IMR-90 (cell line): Measurements from ENCODE around the gene CEMP1. TPM values are rescaled to one million over a fixed set of nuclear protein-coding genes. Genes with fewer than 3 reads are reported as not detected.
A peak's percentile ranks its signal among the peaks of the same experiment; 100 is the strongest.

Experiments
- ATAC-seq: fragments of 200-7000 bp; cut with Tn5 transposase; 2 replicates; pipeline ENCODE4 v1.9.1; 2020; ENCODE audit warnings: low read depth, mild to moderate bottlenecking, moderate library complexity
- BruUV-seq: library from RNA; stranded (reverse); fragments of 400-500 nt; replicated peaks from 2 replicates; lab custom pipeline; 2021; lab: Mats Ljungman, UMichigan
- CTCF ChIA-PET: fragments of 300-600 bp; formaldehyde crosslinking; extraction: SDS; loops from one replicate; lab custom pipeline; 2021; ENCODE audit warnings: antibody characterized with exemption; lab: Yijun Ruan, JAX
- POLR2A ChIA-PET: fragments of 300-600 bp; sonication (Branson Sonifier 250); formaldehyde crosslinking; loops from one replicate; lab custom pipeline; 2022; ENCODE audit warnings: antibody characterized with exemption; ENCODE audit not compliant: unreplicated experiment; lab: Charles Lee
- DNase-seq: peaks from one replicate; pipeline ENCODE4 v3.0.0; 2013
- H2AFZ ChIP-seq: replicated peaks from 2 replicates; pipeline ENCODE3; 2013; ENCODE audit warnings: low read length, mild to moderate bottlenecking; ENCODE audit not compliant: poor library complexity
- H2AK5ac ChIP-seq: 2 replicates; pipeline ENCODE4 v1.6.1; 2013; ENCODE audit warnings: low read depth, low read length, inconsistent platforms
- H2AK9ac ChIP-seq: replicated peaks from 2 replicates; pipeline ENCODE3; 2013; ENCODE audit warnings: mild to moderate bottlenecking, low read depth, low read length, moderate library complexity; ENCODE audit not compliant: poor library complexity
- H2BK120ac ChIP-seq: 2 replicates; pipeline ENCODE4 v1.6.1; 2013; ENCODE audit warnings: low read depth, low read length, inconsistent platforms
- H2BK15ac ChIP-seq: 3 replicates; pipeline ENCODE4 v1.6.1; 2013; ENCODE audit warnings: low read depth, low read length, inconsistent platforms
- H2BK20ac ChIP-seq: 2 replicates; pipeline ENCODE4 v1.6.1; 2013; ENCODE audit warnings: low read depth, mild to moderate bottlenecking, inconsistent platforms, low read length, moderate library complexity
- H2BK5ac ChIP-seq: 2 replicates; pipeline ENCODE4 v1.6.1; 2013; ENCODE audit warnings: mild to moderate bottlenecking, low read depth, low read length, inconsistent platforms; ENCODE audit not compliant: poor library complexity, severe bottlenecking
- H3K14ac ChIP-seq: replicated peaks from 2 replicates; pipeline ENCODE4 v1.6.1; 2013; ENCODE audit warnings: low read depth, low read length, inconsistent platforms
- H3K18ac ChIP-seq: 2 replicates; pipeline ENCODE4 v1.6.1; 2013; ENCODE audit warnings: low read depth, low read length, control low read depth
- H3K23ac ChIP-seq: 2 replicates; pipeline ENCODE4 v1.6.1; 2013; ENCODE audit warnings: low read depth, low read length, inconsistent platforms
- H3K27ac ChIP-seq: 2 replicates; pipeline ENCODE4 v1.5.1; 2013; ENCODE audit warnings: mild to moderate bottlenecking, control low read depth, low read length; ENCODE audit not compliant: insufficient read depth
- H3K27me3 ChIP-seq: 2 replicates; pipeline ENCODE4 v1.6.1; 2013; ENCODE audit warnings: low read length; ENCODE audit not compliant: control insufficient read depth, insufficient read depth
- H3K36me3 ChIP-seq: 2 replicates; pipeline ENCODE4 v1.6.1; 2013; ENCODE audit warnings: low read length, mixed read lengths; ENCODE audit not compliant: control insufficient read depth, insufficient read depth
- H3K4ac ChIP-seq: 2 replicates; pipeline ENCODE4 v1.6.1; 2013; ENCODE audit warnings: low read depth, low read length, inconsistent platforms
- H3K4me1 ChIP-seq: 2 replicates; pipeline ENCODE4 v1.6.1; 2013; ENCODE audit warnings: low read length, mixed read lengths; ENCODE audit not compliant: control insufficient read depth, insufficient read depth
- H3K4me2 ChIP-seq: 2 replicates; pipeline ENCODE4 v1.6.1; 2013; ENCODE audit warnings: low read depth, mild to moderate bottlenecking, control low read depth, low read length, moderate library complexity
- H3K4me3 ChIP-seq: 2 replicates; pipeline ENCODE4 v1.5.1; 2013; ENCODE audit warnings: low read depth, mild to moderate bottlenecking, control low read depth, low read length, moderate library complexity; ENCODE audit not compliant: insufficient read depth
- H3K56ac ChIP-seq: 2 replicates; pipeline ENCODE4 v1.6.1; 2013; ENCODE audit warnings: low read length, inconsistent platforms; ENCODE audit not compliant: insufficient read depth; ENCODE audit errors: extremely low read depth
- H3K79me1 ChIP-seq, 2 experiments: 2 replicates each; pipeline ENCODE4 v1.6.1; 2013; ENCODE audit warnings: low read length in 2 of 2, inconsistent platforms in 1 of 2, low read depth in 1 of 2
- H3K9ac ChIP-seq: 2 replicates; pipeline ENCODE4 v1.6.1; 2013; ENCODE audit warnings: low read depth, low read length, control low read depth
- H3K9me1 ChIP-seq: 2 replicates; pipeline ENCODE4 v1.6.1; 2013; ENCODE audit warnings: low read length, inconsistent platforms; ENCODE audit not compliant: insufficient read depth
- H3K9me3 ChIP-seq: 2 replicates; pipeline ENCODE4 v1.6.1; 2013; ENCODE audit warnings: low read length; ENCODE audit not compliant: control insufficient read depth, insufficient read depth
- H4K20me1 ChIP-seq: 2 replicates; pipeline ENCODE4 v1.6.1; 2013; ENCODE audit warnings: low read length, inconsistent platforms; ENCODE audit not compliant: insufficient read depth
- H4K5ac ChIP-seq: 2 replicates; pipeline ENCODE4 v1.6.1; 2013; ENCODE audit warnings: mild to moderate bottlenecking, low read depth, low read length, control low read depth
- H4K8ac ChIP-seq, 2 experiments: 2 replicates each; pipeline ENCODE4 v1.6.1; 2013; ENCODE audit warnings: low read depth in 2 of 2, low read length in 2 of 2, control low read depth in 1 of 2, inconsistent platforms in 1 of 2
- H4K91ac ChIP-seq: 2 replicates; pipeline ENCODE4 v1.6.1; 2013; ENCODE audit warnings: low read depth, low read length, inconsistent platforms; ENCODE audit not compliant: insufficient read depth
- BHLHE40 ChIP-seq: fragments of 150-350 bp; IDR thresholded peaks from 2 replicates; pipeline ENCODE4 v1.6.1; 2016; ENCODE audit warnings: mild to moderate bottlenecking, low read depth, low read length
- CEBPB ChIP-seq: IDR thresholded peaks from 2 replicates; pipeline ENCODE4 v1.6.1; 2012; ENCODE audit warnings: low read depth, low read length, improper control_type of control experiment
- CHD1 ChIP-seq: IDR thresholded peaks from 2 replicates; pipeline ENCODE4 v1.6.1; 2012; ENCODE audit warnings: low read depth, low read length, improper control_type of control experiment
- FOS ChIP-seq: fragments of 150-350 bp; IDR thresholded peaks from 2 replicates; pipeline ENCODE4 v1.6.1; 2016; ENCODE audit warnings: low read depth, low read length
- MAFK ChIP-seq: IDR thresholded peaks from 2 replicates; pipeline ENCODE4 v1.6.1; 2012; ENCODE audit warnings: low read depth, low read length, improper control_type of control experiment
- MAZ ChIP-seq: IDR thresholded peaks from 2 replicates; pipeline ENCODE4 v1.6.1; 2012; ENCODE audit warnings: low read depth, mild to moderate bottlenecking, low read length, improper control_type of control experiment, moderate library complexity, borderline replicate concordance
- MXI1 ChIP-seq: IDR thresholded peaks from 2 replicates; pipeline ENCODE4 v1.6.1; 2012; ENCODE audit warnings: low read depth, mild to moderate bottlenecking, low read length, moderate library complexity, borderline replicate concordance
- NFE2L2 ChIP-seq: fragments of 150-350 bp; IDR thresholded peaks from 2 replicates; pipeline ENCODE4 v1.6.1; 2016; ENCODE audit warnings: low read depth, mild to moderate bottlenecking, low read length
- POLR2A ChIP-seq: IDR thresholded peaks from 2 replicates; pipeline ENCODE4 v1.6.1; 2012; ENCODE audit warnings: mild to moderate bottlenecking, low read depth, low read length
- RAD21 ChIP-seq: IDR thresholded peaks from 2 replicates; pipeline ENCODE4 v1.6.1; 2012; ENCODE audit warnings: low read length, improper control_type of control experiment
- RCOR1 ChIP-seq: IDR thresholded peaks from 2 replicates; pipeline ENCODE4 v1.6.1; 2012; ENCODE audit warnings: mild to moderate bottlenecking, low read length, improper control_type of control experiment; ENCODE audit not compliant: insufficient replicate concordance
- RFX5 ChIP-seq: IDR thresholded peaks from 2 replicates; pipeline ENCODE4 v1.8.0; 2012; ENCODE audit warnings: low read depth, mild to moderate bottlenecking, low read length, moderate library complexity
- SMC3 ChIP-seq: fragments of 150-350 bp; IDR thresholded peaks from 2 replicates; pipeline ENCODE4 v1.6.1; 2016; ENCODE audit warnings: low read depth, mild to moderate bottlenecking, antibody characterized with exemption, low read length, moderate library complexity
- WGBS, 2 experiments: methylation state at CpG; one replicate each; pipeline versions ENCODE4 v1.1.5 to v1.1.7; 2013; ENCODE audit warnings: missing lambda C conversion rate in 2 of 2; ENCODE audit not compliant: insufficient read length in 1 of 2; ENCODE audit errors: extremely low coverage in 2 of 2; 5-methylcytosine and 5-hydroxymethylcytosine counted together
- dilution Hi-C: fragments of 300-500 bp; cut with HindIII; formaldehyde crosslinking; loops from one replicate; pipeline ENCODE4 v1.14.3; 2018; ENCODE audit warnings: low sequenced_read_pairs; ENCODE audit not compliant: unreplicated experiment
- in situ Hi-C: fragments of 300-500 bp; cut with MboI; formaldehyde crosslinking; loops from 3 replicates; pipeline ENCODE4 v1.14.3; 2019; ENCODE audit warnings: low sequenced_read_pairs, inconsistent platforms, mixed read lengths
- intact Hi-C: fragments of 100-400 bp; cut with micrococcal nuclease; formaldehyde crosslinking; loops from 2 replicates; pipeline ENCODE4 v1.10.0; 2022
- polyA plus RNA-seq, 3 experiments: library from polyadenylated mRNA; depleted of rRNA; stranded (reverse); fragments of >200 nt; gene quantifications; 2 replicates each; pipeline ENCODE4 v1.2.3, GENCODE V29; 2012; ENCODE audit warnings: low replicate concordance in 1 of 3
- total RNA-seq: library from RNA; depleted of rRNA; stranded (reverse); fragments of >200 nt; gene quantifications from 2 replicates; pipeline ENCODE4 v1.2.3, GENCODE V29; 2012
- TF ChIP-seq, protein P1 (sequence below): conservative IDR thresholded peaks from 2 replicates; pipeline ENCODE4 v1.5.1; 2012; ENCODE audit warnings: mild to moderate bottlenecking, low read depth, low read length, improper control_type of control experiment
- TF ChIP-seq, protein P2 (sequence below): fragments of 150-350 bp; IDR thresholded peaks from 2 replicates; pipeline ENCODE4 v1.6.1; 2016; ENCODE audit warnings: low read depth, mild to moderate bottlenecking, low read length, moderate library complexity, borderline replicate concordance
- TF ChIP-seq, protein P3 (sequence below): fragments of 150-350 bp; IDR thresholded peaks from 2 replicates; pipeline ENCODE4 v1.6.1; 2017; ENCODE audit warnings: mild to moderate bottlenecking, antibody characterized with exemption, low read length, low read depth

Gene CEMP1
- total and polyA plus RNA-seq, 2 of the 4 experiments (the other 2 are of a cell fraction): not detected

DNA sequence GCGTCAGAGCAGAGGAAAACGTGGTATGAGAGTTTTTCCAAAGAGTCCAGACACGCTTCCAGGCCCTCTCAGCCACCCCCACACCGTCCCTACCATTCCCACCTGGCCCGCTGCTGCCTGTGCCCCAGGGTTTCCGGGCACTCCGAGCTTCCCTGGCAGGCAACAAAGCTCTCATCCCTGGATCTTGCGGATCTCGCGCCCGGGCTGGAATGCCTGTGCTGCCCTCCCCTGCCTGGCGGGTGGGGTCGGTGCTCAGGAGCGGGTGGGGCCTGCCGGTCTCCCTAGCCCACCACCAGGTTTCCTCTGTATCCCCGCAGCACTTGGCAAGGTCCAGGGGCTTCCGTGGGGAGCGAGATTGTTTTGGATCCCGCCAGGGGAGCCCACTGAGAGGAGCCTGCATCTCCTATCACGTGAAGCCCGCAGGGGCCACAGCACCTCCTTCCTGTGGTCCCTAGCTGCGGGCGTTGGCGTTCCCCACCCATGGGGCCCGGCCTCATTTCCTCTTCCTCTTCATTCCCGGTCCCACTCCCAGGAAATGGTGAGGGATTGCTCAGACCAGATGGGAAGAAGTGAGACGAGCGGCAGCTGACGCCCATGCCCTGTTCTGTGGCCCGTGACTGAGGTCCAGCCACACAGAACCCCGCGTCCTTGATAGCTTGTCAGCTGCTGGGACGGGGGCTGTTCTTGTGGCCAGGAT, 45.2 kb downstream of the CEMP1 start:
- H4K20me1 ChIP-seq: peaks cover 21% of the 10 kb centered on the region
- dilution Hi-C loops: no loop called here
- in situ Hi-C loops: no loop called here

More for the DNA sequence above, 45.2 kb downstream of the CEMP1 start:
- H3K9me3 ChIP-seq: no peaks in the 10 kb centered on the region
- H3K14ac ChIP-seq: no peak overlapping the region
- DNase-seq (no peak), ATAC-seq (no peak)
- intact Hi-C loops: no loop called here
- H2BK15ac ChIP-seq: no peak overlapping the region
- no peak overlapping the region for H3K9ac ChIP-seq
- no peak overlapping the region for H4K5ac ChIP-seq
- TF ChIP-seq RCOR1 (no peak), BHLHE40 (no peak), FOS (no peak), MXI1 (no peak), RFX5 (no peak), MAFK (no peak), CEBPB (no peak), SMC3 (no peak), CHD1 (no peak), RAD21 (no peak), NFE2L2 (no peak), MAZ (no peak), POLR2A (no peak)
- TF ChIP-seq, protein P1, sequence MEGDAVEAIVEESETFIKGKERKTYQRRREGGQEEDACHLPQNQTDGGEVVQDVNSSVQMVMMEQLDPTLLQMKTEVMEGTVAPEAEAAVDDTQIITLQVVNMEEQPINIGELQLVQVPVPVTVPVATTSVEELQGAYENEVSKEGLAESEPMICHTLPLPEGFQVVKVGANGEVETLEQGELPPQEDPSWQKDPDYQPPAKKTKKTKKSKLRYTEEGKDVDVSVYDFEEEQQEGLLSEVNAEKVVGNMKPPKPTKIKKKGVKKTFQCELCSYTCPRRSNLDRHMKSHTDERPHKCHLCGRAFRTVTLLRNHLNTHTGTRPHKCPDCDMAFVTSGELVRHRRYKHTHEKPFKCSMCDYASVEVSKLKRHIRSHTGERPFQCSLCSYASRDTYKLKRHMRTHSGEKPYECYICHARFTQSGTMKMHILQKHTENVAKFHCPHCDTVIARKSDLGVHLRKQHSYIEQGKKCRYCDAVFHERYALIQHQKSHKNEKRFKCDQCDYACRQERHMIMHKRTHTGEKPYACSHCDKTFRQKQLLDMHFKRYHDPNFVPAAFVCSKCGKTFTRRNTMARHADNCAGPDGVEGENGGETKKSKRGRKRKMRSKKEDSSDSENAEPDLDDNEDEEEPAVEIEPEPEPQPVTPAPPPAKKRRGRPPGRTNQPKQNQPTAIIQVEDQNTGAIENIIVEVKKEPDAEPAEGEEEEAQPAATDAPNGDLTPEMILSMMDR: no peak
- TF ChIP-seq, protein P2, sequence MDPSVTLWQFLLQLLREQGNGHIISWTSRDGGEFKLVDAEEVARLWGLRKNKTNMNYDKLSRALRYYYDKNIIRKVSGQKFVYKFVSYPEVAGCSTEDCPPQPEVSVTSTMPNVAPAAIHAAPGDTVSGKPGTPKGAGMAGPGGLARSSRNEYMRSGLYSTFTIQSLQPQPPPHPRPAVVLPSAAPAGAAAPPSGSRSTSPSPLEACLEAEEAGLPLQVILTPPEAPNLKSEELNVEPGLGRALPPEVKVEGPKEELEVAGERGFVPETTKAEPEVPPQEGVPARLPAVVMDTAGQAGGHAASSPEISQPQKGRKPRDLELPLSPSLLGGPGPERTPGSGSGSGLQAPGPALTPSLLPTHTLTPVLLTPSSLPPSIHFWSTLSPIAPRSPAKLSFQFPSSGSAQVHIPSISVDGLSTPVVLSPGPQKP: no peak
- TF ChIP-seq, protein P3, sequence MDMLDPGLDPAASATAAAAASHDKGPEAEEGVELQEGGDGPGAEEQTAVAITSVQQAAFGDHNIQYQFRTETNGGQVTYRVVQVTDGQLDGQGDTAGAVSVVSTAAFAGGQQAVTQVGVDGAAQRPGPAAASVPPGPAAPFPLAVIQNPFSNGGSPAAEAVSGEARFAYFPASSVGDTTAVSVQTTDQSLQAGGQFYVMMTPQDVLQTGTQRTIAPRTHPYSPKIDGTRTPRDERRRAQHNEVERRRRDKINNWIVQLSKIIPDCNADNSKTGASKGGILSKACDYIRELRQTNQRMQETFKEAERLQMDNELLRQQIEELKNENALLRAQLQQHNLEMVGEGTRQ: no peak
- no peak overlapping the region for H2AK5ac ChIP-seq
- no peak overlapping the region for H3K27ac ChIP-seq
- H4K91ac ChIP-seq: no peak overlapping the region
- H3K27me3 ChIP-seq: no peaks in the 10 kb centered on the region
- WGBS, 2 experiments: 92% methylated on average over 5 of the region's 33 CpGs; no CpG with 5 or more reads in 1 of the 2 experiments
- ChIA-PET CTCF (interaction anchor here (0.5 kb wide), 1 partner anchor 45 kb away, joined by 3 read pairs; no protein-coding TSS in a partner anchor), POLR2A (no interaction called here)
- peaks cover 28% of the 10 kb centered on the region for H3K4me1 ChIP-seq
- H2BK20ac ChIP-seq: no peak overlapping the region
- H3K4ac ChIP-seq: no peak overlapping the region
- H3K79me1 ChIP-seq: peaks cover 37 to 75% of the 10 kb centered on the region in 2 experiments
- no peak overlapping the region for H3K4me2 ChIP-seq
- no peak overlapping the region for H3K23ac ChIP-seq
- H3K56ac ChIP-seq: no peak overlapping the region
- H3K18ac ChIP-seq: no peak overlapping the region
- H2AFZ ChIP-seq: no peak overlapping the region
- no peak overlapping the region for H4K8ac ChIP-seq
- H2AK9ac ChIP-seq: peak overlapping the region; percentile 45
- peaks cover 11% of the 10 kb centered on the region; the same call in 1 of the 2 replicates for H3K9me1 ChIP-seq
- no peak overlapping the region for H3K4me3 ChIP-seq
- no peak overlapping the region for H2BK120ac ChIP-seq
- peaks cover 2% of the 10 kb centered on the region; the same call in 1 of the 2 replicates for H3K36me3 ChIP-seq
- BruUV-seq: no TSS peak
- no peak overlapping the region for H2BK5ac ChIP-seq
